Measurements from ENCODE around the gene ZDHHC12. TPM values are rescaled to one million over a fixed set of nuclear protein-coding genes. Genes with fewer than 3 reads are reported as not detected.

ZDHHC12 gene
- polyA plus RNA-seq, 3 donors, result 50.0 to 72.7 (median 68.4) TPM

DNA sequence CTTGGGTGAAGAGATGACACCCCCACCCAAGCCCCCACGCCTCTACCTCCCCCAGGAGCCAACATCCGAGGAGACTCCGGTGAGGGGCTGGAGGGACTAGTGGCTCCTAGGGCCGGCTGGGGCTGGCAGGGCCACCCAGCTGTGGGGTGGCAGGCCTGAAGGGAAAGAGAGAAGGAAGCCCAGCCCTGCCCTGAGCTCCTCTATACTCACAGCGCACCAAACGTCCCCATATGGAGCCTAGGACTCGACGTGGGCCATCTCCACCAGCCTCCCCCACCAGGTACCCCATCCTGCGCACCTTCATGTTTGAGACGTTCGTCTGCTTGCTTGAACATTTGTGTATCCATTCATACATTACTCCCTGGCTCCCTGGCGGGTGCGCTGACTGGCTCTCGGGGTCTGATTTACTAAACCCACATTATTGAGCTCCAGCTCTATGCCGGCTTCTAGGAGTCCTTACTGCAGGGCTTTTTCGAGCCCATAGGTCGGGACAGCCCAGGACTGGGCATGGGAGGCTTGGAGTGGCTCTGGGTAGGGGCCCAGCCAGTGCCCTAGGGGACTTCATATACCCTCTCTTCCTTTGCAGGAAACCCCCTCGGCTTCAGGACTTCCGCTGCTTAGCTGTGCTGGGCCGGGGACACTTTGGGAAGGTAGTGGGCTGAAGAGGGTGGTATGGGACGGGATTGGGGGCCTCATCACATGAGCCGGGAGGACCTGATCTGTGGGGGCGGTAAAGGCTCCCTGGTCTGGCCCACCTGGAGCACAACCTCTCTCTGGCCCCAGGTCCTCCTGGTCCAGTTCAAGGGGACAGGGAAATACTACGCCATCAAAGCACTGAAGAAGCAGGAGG, 9.1 kb downstream of the ZDHHC12 start:
- Mint-ChIP-seq H3K9me3 (peaks cover 0 to 2% (median 0%) of the 10 kb centered on the region in 7 donors), H3K4me3 (no peak overlapping the region), H3K36me3 (peaks cover 0 to 2% of the 10 kb centered on the region in 2 donors), H3K4me1 (no peaks in the 10 kb centered on the region), H3K27ac (no peak overlapping the region), H3K27me3 (ENCODE audit: low read depth in 3 of 3) (peaks cover 0 to 1% (median 0%) of the 10 kb centered on the region in 3 donors)
- intact Hi-C loops (cut with micrococcal nuclease), result no loop called here
- Histone ChIP-seq H3K9me3 (replicated peaks in 1 of 2; ENCODE audit: control insufficient read depth in 1 of 2, insufficient read depth in 1 of 2, low read length in 2 of 2) (no peaks in the 10 kb centered on the region), H3K27ac (ENCODE audit: low read depth in 1 of 2, low read length in 2 of 2) (no peak overlapping the region), H3K36me3 (replicated peaks in 1 of 2; ENCODE audit: control insufficient read depth in 1 of 2, insufficient read depth in 2 of 2, low read length in 2 of 2) (peaks cover 0 to 1% of the 10 kb centered on the region in 2 donors), H3K9ac (ENCODE audit: insufficient read depth, low read length, poor library complexity, severe bottlenecking) (no peak overlapping the region), H3K4me3 (replicated peaks in 1 of 3; ENCODE audit: low read depth in 2 of 3, low read length in 3 of 3) (no peak overlapping the region), H3K27me3 (ENCODE audit: control insufficient read depth in 2 of 2, insufficient read depth in 2 of 2, low read length in 2 of 2) (no peaks in the 10 kb centered on the region), H3K4me2 (replicated peaks; ENCODE audit: extremely low read depth, low read length, poor library complexity, severe bottlenecking) (no peak overlapping the region), H3K79me2 (ENCODE audit: insufficient read depth, low read length) (no peaks in the 10 kb centered on the region), H2AFZ (ENCODE audit: insufficient read depth, low read depth, low read length, poor library complexity, severe bottlenecking) (no peak overlapping the region), H3K4me1 (ENCODE audit: control insufficient read depth in 1 of 2, insufficient read depth in 2 of 2, low read length in 2 of 2) (no peaks in the 10 kb centered on the region), H4K20me1 (ENCODE audit: insufficient read depth, low read length) (no peaks in the 10 kb centered on the region)
- no peak for DNase-seq
- TF ChIP-seq CTCF (IDR thresholded peaks at IDR 0.05), result no peak
- WGBS (ENCODE audit: insufficient coverage), result 98% methylated on average over 11 of the region's 24 CpGs

GRCh38 chr9:128713941-128714573, 9.9 kb downstream of the ZDHHC12 start:
- no peaks in the 10 kb centered on the region for H3K9me3 ChIP-seq (replicated peaks in 1 of 2; ENCODE audit: control insufficient read depth in 1 of 2, insufficient read depth in 1 of 2, low read length in 2 of 2)
- DNase-seq, result no peak
- H3K4me2 ChIP-seq (replicated peaks; ENCODE audit: extremely low read depth, low read length, poor library complexity, severe bottlenecking), result no peak overlapping the region
- H4K20me1 ChIP-seq (ENCODE audit: insufficient read depth, low read length), result no peaks in the 10 kb centered on the region
- no peak for TF ChIP-seq CTCF (IDR thresholded peaks at IDR 0.05)
- Mint-ChIP-seq H3K4me1 (no peaks in the 10 kb centered on the region), H3K4me3 (no peak overlapping the region), H3K9me3 (peaks cover 0 to 2% (median 0%) of the 10 kb centered on the region in 7 donors), H3K36me3 (no peaks in the 10 kb centered on the region), H3K27ac (no peak overlapping the region), H3K27me3 (ENCODE audit: low read depth in 3 of 3) (peaks cover 0 to 1% (median 0%) of the 10 kb centered on the region in 3 donors)
- H3K4me1 ChIP-seq (ENCODE audit: control insufficient read depth in 1 of 2, insufficient read depth in 2 of 2, low read length in 2 of 2), result no peaks in the 10 kb centered on the region
- no peak overlapping the region for H3K27ac ChIP-seq (ENCODE audit: low read depth in 1 of 2, low read length in 2 of 2)
- 98% methylated on average over 13 of the region's 19 CpGs for WGBS (ENCODE audit: insufficient coverage)
- no peak overlapping the region for H2AFZ ChIP-seq (ENCODE audit: insufficient read depth, low read depth, low read length, poor library complexity, severe bottlenecking)
- no peak overlapping the region for H3K9ac ChIP-seq (ENCODE audit: insufficient read depth, low read length, poor library complexity, severe bottlenecking)
- intact Hi-C loops (cut with micrococcal nuclease), result no loop called here
- H3K36me3 ChIP-seq (replicated peaks in 1 of 2; ENCODE audit: control insufficient read depth in 1 of 2, insufficient read depth in 2 of 2, low read length in 2 of 2), result no peaks in the 10 kb centered on the region
- H3K4me3 ChIP-seq (replicated peaks in 1 of 3; ENCODE audit: low read depth in 2 of 3, low read length in 3 of 3), result no peak overlapping the region
- H3K79me2 ChIP-seq (ENCODE audit: insufficient read depth, low read length), result no peaks in the 10 kb centered on the region
- H3K27me3 ChIP-seq (ENCODE audit: control insufficient read depth in 2 of 2, insufficient read depth in 2 of 2, low read length in 2 of 2), result no peaks in the 10 kb centered on the region
